ENCODE measurements around the gene IDI2.
"Not testable (repeated sequence)": the region's sequence is repeated elsewhere in the genome, so short reads cannot be mapped to it uniquely, and the experiment has no call there.

IDI2 gene

DNA sequence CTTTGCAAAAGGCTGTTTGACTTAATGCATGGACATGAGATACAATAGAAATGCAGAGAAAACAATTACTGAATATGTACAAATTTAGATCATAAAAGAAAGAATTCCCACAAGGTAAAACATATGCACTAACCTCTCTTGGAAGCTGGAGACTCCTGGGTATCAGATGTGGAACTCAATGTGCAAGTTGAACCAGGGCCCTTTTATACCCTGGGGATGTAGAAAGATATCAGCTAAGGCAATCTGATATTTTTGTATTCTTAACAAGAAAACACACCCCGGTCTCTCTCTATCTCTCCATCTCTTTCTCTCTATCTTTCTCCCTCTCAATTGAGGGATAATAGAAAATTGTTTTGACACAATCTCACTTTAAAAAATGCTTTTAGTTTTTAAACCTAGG lies at the start of gene IDI2:
IDI2 (minus strand) TSS at position 177 of the 400 bp plus-strand sequence. CDS start 1,136 bp downstream, outside the sequence.
- H3K4me1 ChIP-seq (ENCODE audit: control insufficient read depth, insufficient read depth, low read length), result no peaks in the 10 kb centered on the region
- no peaks in the 10 kb centered on the region; the same call in 1 of the 2 replicates for H3K36me3 ChIP-seq (ENCODE audit: control insufficient read depth, insufficient read depth, low read length)
- no peak for DNase-seq (ENCODE audit: low read depth, low spot score)
- no peak within 1 kb of the TSS for H3K27ac ChIP-seq (ENCODE audit: low read length)
- H3K4me3 ChIP-seq (ENCODE audit: low read length), result no peak within 1 kb of the TSS
- H3K9me3 ChIP-seq (ENCODE audit: control insufficient read depth, insufficient read depth, low read length), result no peaks in the 10 kb centered on the region
- WGBS (ENCODE audit: insufficient coverage, insufficient read length), result no CpG with 5 or more reads among the region's 1 CpG
- H3K27me3 ChIP-seq (ENCODE audit: control insufficient read depth, insufficient read depth, low read length), result no peaks in the 10 kb centered on the region

DNA sequence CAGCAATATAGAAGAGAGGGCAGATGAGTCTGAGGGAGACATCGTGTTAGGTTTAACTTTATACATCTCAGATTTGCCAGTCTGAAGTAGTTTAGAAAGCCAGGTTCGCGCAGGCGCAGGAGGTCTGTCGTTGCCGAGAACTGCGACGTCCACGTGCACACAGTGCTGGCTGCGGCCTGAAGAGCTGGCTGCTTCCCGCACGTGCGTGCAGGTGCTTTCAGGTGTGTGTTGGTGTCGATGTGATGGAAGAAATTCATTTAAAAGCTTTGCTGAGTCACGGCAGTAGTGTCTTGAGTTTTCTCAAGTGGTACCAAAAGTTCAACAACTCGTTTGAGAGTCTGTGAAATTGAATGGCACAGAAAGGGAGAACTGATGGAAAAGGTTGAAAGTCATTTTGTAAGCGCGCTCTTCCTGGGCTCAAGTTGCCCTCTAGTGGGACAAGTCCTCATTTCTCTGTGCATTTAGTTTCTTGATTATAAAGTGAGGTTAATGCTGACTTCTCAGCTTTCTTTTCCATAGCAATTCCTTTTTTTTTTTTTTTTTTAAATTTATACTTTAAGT lies 49.2 kb upstream of the IDI2 start:
- WGBS (ENCODE audit: insufficient coverage, insufficient read length), result no CpG with 5 or more reads among the region's 18 CpGs

DNA sequence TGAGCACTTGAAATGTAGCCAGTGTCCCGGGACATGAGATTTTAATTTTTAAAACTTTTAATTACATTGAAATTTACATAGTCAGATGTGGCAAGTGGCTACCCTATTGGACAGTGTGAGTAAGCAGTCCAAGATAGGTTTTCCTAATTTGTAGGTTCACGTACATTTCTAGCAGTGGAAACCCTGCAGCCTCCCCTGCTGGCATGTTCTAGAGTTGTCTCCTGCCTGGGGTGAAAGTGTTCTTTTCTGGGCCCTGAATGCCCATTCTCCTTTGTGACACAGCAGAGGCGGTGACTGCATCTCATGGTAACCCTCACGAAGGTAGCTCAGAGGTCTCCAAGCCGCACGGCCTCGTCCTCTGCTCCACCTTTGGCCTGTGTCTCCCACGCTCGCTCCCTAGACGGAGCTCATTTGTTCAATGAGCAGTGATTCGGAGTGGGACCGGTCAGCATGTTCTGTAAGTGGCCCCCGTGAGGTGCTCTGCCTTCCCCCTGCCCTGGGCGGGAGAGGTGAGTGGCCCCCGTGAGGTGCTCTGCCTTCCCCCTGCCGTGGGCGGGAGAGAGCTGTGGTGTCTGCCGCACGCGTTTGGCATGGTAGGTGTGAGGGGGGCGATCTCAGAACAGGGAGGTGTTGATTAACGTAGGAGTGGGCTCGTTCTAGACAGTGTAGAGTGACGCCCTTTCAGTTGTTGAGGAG lies 48.5 kb upstream of the IDI2 start:
- Histone ChIP-seq H3K27ac (ENCODE audit: low read length) (no peak overlapping the region), H3K9me3 (ENCODE audit: control insufficient read depth, insufficient read depth, low read length) (no peaks in the 10 kb centered on the region), H3K27me3 (ENCODE audit: control insufficient read depth, insufficient read depth, low read length) (no peaks in the 10 kb centered on the region), H3K4me3 (ENCODE audit: low read length) (no peak overlapping the region), H3K36me3 (ENCODE audit: control insufficient read depth, insufficient read depth, low read length) (no peaks in the 10 kb centered on the region; the same call in 1 of the 2 replicates), H3K4me1 (ENCODE audit: control insufficient read depth, insufficient read depth, low read length) (no peaks in the 10 kb centered on the region)
- DNase-seq (ENCODE audit: low read depth, low spot score), result no peak
- no CpG with 5 or more reads among the region's 24 CpGs for WGBS (ENCODE audit: insufficient coverage, insufficient read length)

More for the DNA sequence above, 49.2 kb upstream of the IDI2 start:
- H3K4me1 ChIP-seq (ENCODE audit: control insufficient read depth, insufficient read depth, low read length), result no peaks in the 10 kb centered on the region
- H3K9me3 ChIP-seq (ENCODE audit: control insufficient read depth, insufficient read depth, low read length), result no peaks in the 10 kb centered on the region
- DNase-seq (ENCODE audit: low read depth, low spot score), result no peak
- no peaks in the 10 kb centered on the region; the same call in 1 of the 2 replicates for H3K36me3 ChIP-seq (ENCODE audit: control insufficient read depth, insufficient read depth, low read length)
- no peak overlapping the region for H3K4me3 ChIP-seq (ENCODE audit: low read length)
- H3K27me3 ChIP-seq (ENCODE audit: control insufficient read depth, insufficient read depth, low read length), result no peaks in the 10 kb centered on the region
- H3K27ac ChIP-seq (ENCODE audit: low read length), result no peak overlapping the region

DNA sequence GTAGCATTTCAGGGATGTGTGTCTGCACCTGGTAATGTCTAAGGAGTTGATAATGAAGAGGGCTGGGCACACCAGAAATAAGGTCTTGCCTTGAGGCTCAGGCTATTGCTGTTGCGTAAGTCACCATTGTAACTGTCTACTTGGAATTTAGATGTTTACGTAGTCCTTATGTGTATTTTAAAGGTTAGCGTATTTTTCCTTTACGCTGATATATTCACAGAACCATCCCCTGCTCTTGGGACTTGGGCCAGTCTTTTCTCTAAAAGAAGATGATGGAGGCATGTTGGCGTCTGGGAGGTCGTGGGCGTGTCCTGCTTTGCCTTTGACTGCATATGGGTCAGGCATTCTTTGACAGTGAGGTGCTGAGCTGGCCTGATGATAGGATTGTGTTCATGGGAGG lies 45.3 kb upstream of the IDI2 start:
- DNase-seq (ENCODE audit: low read depth, low spot score), result no peak
- Histone ChIP-seq H3K36me3 (ENCODE audit: control insufficient read depth, insufficient read depth, low read length) (no peaks in the 10 kb centered on the region; the same call in 1 of the 2 replicates), H3K4me3 (ENCODE audit: low read length) (no peak overlapping the region), H3K27ac (ENCODE audit: low read length) (no peak overlapping the region), H3K27me3 (ENCODE audit: control insufficient read depth, insufficient read depth, low read length) (no peaks in the 10 kb centered on the region), H3K4me1 (ENCODE audit: control insufficient read depth, insufficient read depth, low read length) (no peaks in the 10 kb centered on the region), H3K9me3 (ENCODE audit: control insufficient read depth, insufficient read depth, low read length) (no peaks in the 10 kb centered on the region)
- no CpG with 5 or more reads among the region's 7 CpGs for WGBS (ENCODE audit: insufficient coverage, insufficient read length)

DNA sequence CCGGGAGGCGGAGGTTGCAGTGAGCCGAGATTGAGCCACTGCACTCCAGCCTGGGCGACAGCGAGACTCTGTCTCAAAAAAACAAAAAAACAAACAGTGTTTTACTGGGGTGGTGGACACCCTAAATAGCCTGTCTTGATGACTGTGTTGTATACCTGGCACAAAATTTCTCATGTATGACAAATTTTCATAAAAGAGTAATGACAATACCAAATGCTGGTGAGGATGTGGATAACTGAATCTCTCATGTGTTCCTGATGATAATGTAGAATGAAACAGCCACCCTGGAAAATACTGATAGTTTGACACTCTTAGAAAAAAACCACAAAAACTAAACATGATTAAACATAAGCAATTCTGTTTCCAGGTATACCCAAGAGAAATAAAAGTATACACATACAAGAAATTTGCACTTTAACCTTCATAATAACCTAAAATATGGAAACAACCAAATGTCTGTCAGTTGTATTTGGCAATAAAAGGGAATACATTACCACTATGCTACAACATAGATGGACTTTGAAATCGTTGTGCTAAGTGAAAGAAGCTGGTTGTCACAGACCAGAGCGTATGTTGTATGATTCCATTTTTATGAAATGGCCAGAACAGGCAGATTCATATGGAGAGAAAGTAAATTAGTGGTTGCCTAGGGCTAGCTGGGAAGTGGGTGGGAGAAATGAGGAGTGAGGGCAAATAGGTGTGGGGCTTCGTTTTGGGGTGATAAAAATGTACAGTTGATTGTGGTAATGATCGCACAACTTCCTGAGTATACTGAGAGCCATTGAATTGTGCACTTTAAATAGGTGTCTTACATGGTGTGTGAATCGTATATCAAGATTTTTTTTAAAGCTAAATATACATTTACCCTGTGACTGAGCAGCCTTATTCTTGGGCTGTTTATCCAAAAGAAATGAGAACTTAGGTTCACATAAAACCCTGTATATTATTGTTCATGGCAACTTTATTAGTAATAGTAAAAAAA lies 43.0 kb upstream of the IDI2 start:
- DNase-seq (ENCODE audit: low read depth, low spot score), result no peak
- Histone ChIP-seq H3K4me3 (ENCODE audit: low read length) (no peak overlapping the region), H3K4me1 (ENCODE audit: control insufficient read depth, insufficient read depth, low read length) (no peaks in the 10 kb centered on the region), H3K27me3 (ENCODE audit: control insufficient read depth, insufficient read depth, low read length) (no peaks in the 10 kb centered on the region), H3K9me3 (ENCODE audit: control insufficient read depth, insufficient read depth, low read length) (no peaks in the 10 kb centered on the region), H3K27ac (ENCODE audit: low read length) (no peak overlapping the region), H3K36me3 (ENCODE audit: control insufficient read depth, insufficient read depth, low read length) (no peaks in the 10 kb centered on the region; the same call in 1 of the 2 replicates)
- WGBS (ENCODE audit: insufficient coverage, insufficient read length), result no CpG with 5 or more reads among the region's 10 CpGs

DNA sequence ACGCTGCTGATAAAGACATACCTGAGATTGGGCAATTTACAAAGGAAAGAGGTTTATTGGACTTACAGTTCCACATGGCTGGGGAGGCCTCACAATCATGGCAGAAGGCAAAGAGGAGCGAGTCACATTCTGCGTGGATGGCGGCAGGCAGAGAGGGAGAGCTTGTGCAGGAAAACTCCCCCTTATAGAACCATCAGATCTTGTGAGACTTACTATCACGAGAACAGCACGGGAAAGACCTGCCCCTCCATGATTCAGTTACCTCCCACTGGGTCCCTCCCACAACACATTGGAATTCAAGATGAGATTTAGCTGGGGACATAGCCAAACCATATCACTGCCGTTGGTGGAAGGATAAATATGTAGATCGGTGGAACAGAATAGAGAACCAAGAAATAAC lies 41.1 kb upstream of the IDI2 start:
- not testable (repeated sequence) for H3K36me3 ChIP-seq (ENCODE audit: control insufficient read depth, insufficient read depth, low read length); H3K9me3 ChIP-seq (ENCODE audit: control insufficient read depth, insufficient read depth, low read length); H3K27ac ChIP-seq (ENCODE audit: low read length); H3K4me3 ChIP-seq (ENCODE audit: low read length); DNase-seq (ENCODE audit: low read depth, low spot score); H3K27me3 ChIP-seq (ENCODE audit: control insufficient read depth, insufficient read depth, low read length); H3K4me1 ChIP-seq (ENCODE audit: control insufficient read depth, insufficient read depth, low read length)
- WGBS (ENCODE audit: insufficient coverage, insufficient read length), result no CpG with 5 or more reads among the region's 8 CpGs

DNA sequence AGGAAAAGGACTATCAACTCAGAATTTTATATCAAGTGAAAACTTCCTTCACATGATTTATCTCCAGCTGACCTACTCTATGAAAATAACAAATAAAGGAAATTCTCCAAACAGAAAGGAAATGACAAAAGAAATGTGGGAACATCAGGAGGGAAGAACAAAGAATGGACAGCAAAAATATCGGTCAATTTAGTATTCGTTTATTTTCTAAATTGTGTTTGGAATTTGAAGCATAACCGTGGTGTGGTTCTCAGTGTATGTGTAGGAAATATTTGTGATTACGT lies 39.2 kb upstream of the IDI2 start:
- H3K27me3 ChIP-seq (ENCODE audit: control insufficient read depth, insufficient read depth, low read length), result no peaks in the 10 kb centered on the region
- no peak overlapping the region for H3K27ac ChIP-seq (ENCODE audit: low read length)
- WGBS (ENCODE audit: insufficient coverage, insufficient read length), result 100% methylated on average over 3 of the region's 4 CpGs
- no peaks in the 10 kb centered on the region for H3K9me3 ChIP-seq (ENCODE audit: control insufficient read depth, insufficient read depth, low read length)
- H3K4me1 ChIP-seq (ENCODE audit: control insufficient read depth, insufficient read depth, low read length), result no peaks in the 10 kb centered on the region
- DNase-seq (ENCODE audit: low read depth, low spot score), result no peak
- no peaks in the 10 kb centered on the region for H3K36me3 ChIP-seq (ENCODE audit: control insufficient read depth, insufficient read depth, low read length)
- H3K4me3 ChIP-seq (ENCODE audit: low read length), result no peak overlapping the region

DNA sequence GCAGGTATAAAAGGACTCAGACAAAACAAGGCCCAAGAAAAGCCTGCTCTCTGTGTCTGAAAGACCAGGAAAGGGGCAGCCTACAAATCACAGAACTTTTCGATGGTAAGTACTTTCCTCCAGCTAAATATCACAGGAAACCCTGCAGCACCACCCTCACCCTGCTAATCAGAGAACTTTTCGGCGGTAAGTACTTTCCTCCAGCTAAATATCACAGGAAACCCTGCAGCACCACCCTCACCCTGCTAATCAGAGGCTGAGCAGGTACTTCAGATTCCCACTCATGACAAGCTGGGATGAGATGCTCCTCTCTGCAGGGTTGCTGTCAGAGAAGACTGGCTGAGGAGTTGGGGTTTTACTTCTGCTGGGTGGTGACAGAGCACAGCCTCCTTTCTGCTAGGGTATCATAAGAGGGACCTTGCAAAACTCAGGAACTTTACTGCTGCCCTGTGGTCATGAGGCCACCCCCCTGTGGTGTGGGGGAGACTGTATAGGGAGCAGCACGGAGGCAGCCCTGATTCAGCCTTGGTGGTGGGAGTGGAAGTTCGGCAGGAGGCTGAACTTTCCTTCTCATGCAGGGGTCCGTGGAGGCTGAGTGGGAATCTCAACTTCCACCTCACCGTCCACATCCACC lies 37.7 kb upstream of the IDI2 start:
- Histone ChIP-seq H3K27ac (ENCODE audit: low read length) (no peak overlapping the region), H3K4me1 (ENCODE audit: control insufficient read depth, insufficient read depth, low read length) (no peaks in the 10 kb centered on the region), H3K27me3 (ENCODE audit: control insufficient read depth, insufficient read depth, low read length) (no peaks in the 10 kb centered on the region), H3K9me3 (ENCODE audit: control insufficient read depth, insufficient read depth, low read length) (no peaks in the 10 kb centered on the region), H3K4me3 (ENCODE audit: low read length) (no peak overlapping the region), H3K36me3 (ENCODE audit: control insufficient read depth, insufficient read depth, low read length) (no peaks in the 10 kb centered on the region)
- no CpG with 5 or more reads among the region's 7 CpGs for WGBS (ENCODE audit: insufficient coverage, insufficient read length)
- DNase-seq (ENCODE audit: low read depth, low spot score), result no peak

DNA sequence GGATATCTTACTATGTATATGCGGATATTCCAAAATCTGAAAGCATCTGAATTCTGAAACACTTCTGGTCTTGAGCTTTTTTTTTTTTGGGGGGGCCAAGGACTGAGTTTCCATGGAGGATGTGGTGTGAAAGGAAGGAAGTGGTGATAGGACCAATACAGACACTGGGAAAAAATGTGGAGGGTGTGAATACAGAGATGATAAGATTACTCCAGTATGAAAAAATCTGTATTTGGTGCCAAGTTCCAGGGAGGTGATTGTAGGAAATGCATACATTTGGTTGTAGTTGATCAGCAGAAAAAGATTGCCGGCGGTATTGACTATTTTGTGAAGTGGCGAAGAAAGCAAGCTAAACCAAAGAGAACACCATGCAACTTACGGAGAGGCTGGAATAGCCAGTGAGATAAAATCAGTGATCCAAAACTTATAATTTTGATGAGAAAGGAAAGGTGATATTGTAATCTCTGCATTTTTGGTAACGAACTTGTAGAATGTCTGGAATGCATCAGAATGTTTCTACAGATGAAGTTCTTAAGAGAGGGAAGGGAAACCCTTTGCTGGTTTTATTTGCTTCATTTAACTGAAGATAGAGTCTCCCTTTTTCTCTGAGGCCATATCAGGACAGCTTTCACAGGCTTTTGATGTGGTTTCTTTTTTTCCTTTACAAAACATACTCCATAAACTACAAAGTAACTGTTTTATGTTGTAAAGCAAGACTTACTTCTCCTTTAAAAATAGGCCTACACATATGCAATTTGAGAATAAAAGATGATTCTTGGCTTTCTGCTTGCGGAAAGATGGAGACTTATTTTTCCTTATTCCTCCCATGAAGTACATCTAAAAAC lies 36.5 kb upstream of the IDI2 start:
- WGBS (ENCODE audit: insufficient coverage, insufficient read length), result no CpG with 5 or more reads among the region's 7 CpGs
- DNase-seq (ENCODE audit: low read depth, low spot score), result no peak
- no peak overlapping the region for H3K27ac ChIP-seq (ENCODE audit: low read length)

More for the DNA sequence above, 36.5 kb upstream of the IDI2 start:
- H3K4me3 ChIP-seq (ENCODE audit: low read length), result no peak overlapping the region
- no peaks in the 10 kb centered on the region for H3K36me3 ChIP-seq (ENCODE audit: control insufficient read depth, insufficient read depth, low read length)
- H3K27me3 ChIP-seq (ENCODE audit: control insufficient read depth, insufficient read depth, low read length), result no peaks in the 10 kb centered on the region
- no peaks in the 10 kb centered on the region for H3K4me1 ChIP-seq (ENCODE audit: control insufficient read depth, insufficient read depth, low read length)
- no peaks in the 10 kb centered on the region for H3K9me3 ChIP-seq (ENCODE audit: control insufficient read depth, insufficient read depth, low read length)
